ENCODE measurements around the gene RAD51B. TPM values are rescaled to one million over a fixed set of nuclear protein-coding genes. Genes with fewer than 3 reads are reported as not detected.

RAD51B gene
- total RNA-seq, 1 donor from 2014 or later: 28.5 TPM

- Histone ChIP-seq H3K27me3 (no peaks in the 10 kb centered on the region), H3K4me3 (no peak overlapping the region), H3K4me1 (peaks cover 85% of the 10 kb centered on the region), H3K27ac (peak overlapping the region; percentile 79), H3K36me3 (no peaks in the 10 kb centered on the region), H3K9me3 (no peaks in the 10 kb centered on the region)
- peak in 1 of 2 donors; percentile 87 for DNase-seq (ENCODE audit: extremely low spot score in 2 of 2)
- intact Hi-C loops (cut with DNase I): no loop called here
- no peak for TF ChIP-seq CTCF (IDR thresholded peaks at IDR 0.05)
- TF ChIP-seq POLR2A (IDR thresholded peaks at IDR 0.05): no peak
- peak in 1 of 2 donors; percentile 61 for TF ChIP-seq POLR2AphosphoS5 (IDR thresholded peaks at IDR 0.05; ENCODE audit: insufficient read depth in 1 of 2, low read depth in 1 of 2)
Measured at GRCh38 chr14:68520637-68521556, 701.3 kb downstream of the RAD51B start.

- Histone ChIP-seq H3K4me3 (no peak overlapping the region), H3K27ac (peak overlapping the region; percentile 79), H3K27me3 (no peaks in the 10 kb centered on the region), H3K4me1 (peaks cover 90% of the 10 kb centered on the region), H3K9me3 (no peaks in the 10 kb centered on the region), H3K36me3 (no peaks in the 10 kb centered on the region)
- peak in 1 of 2 donors; percentile 27 for DNase-seq (ENCODE audit: extremely low spot score in 2 of 2)
- intact Hi-C loops (cut with DNase I): no loop called here
- TF ChIP-seq POLR2A (IDR thresholded peaks at IDR 0.05) (no peak), POLR2AphosphoS5 (IDR thresholded peaks at IDR 0.05; ENCODE audit: insufficient read depth in 1 of 2, low read depth in 1 of 2) (no peak), CTCF (IDR thresholded peaks at IDR 0.05) (no peak)
Measured at GRCh38 chr14:68521557-68521901, 702.0 kb downstream of the RAD51B start.

- H3K27ac ChIP-seq: peak overlapping the region; percentile 79
- intact Hi-C loops (cut with DNase I): no loop called here
- no peak overlapping the region for H3K4me3 ChIP-seq
- H3K9me3 ChIP-seq: no peaks in the 10 kb centered on the region
- no peaks in the 10 kb centered on the region for H3K36me3 ChIP-seq
- DNase-seq (ENCODE audit: extremely low spot score in 2 of 2): peak; percentile 77 to 81
- no peak for TF ChIP-seq CTCF (IDR thresholded peaks at IDR 0.05)
- no peak for TF ChIP-seq POLR2AphosphoS5 (IDR thresholded peaks at IDR 0.05; ENCODE audit: insufficient read depth in 1 of 2, low read depth in 1 of 2)
- no peak for TF ChIP-seq POLR2A (IDR thresholded peaks at IDR 0.05)
- H3K4me1 ChIP-seq: peaks cover 90% of the 10 kb centered on the region
- no peaks in the 10 kb centered on the region for H3K27me3 ChIP-seq
Measured at GRCh38 chr14:68521961-68522509, 702.5 kb downstream of the RAD51B start.

- peak overlapping the region; percentile 79 for H3K27ac ChIP-seq
- no peaks in the 10 kb centered on the region for H3K9me3 ChIP-seq
- H3K4me3 ChIP-seq: no peak overlapping the region
- no peak for TF ChIP-seq POLR2A (IDR thresholded peaks at IDR 0.05)
- TF ChIP-seq CTCF (IDR thresholded peaks at IDR 0.05): no peak
- TF ChIP-seq POLR2AphosphoS5 (IDR thresholded peaks at IDR 0.05; ENCODE audit: insufficient read depth in 1 of 2, low read depth in 1 of 2): no peak
- intact Hi-C loops (cut with DNase I): no loop called here
- DNase-seq (ENCODE audit: extremely low spot score in 2 of 2): peak; percentile 55 to 85
- no peaks in the 10 kb centered on the region for H3K27me3 ChIP-seq
- H3K4me1 ChIP-seq: peaks cover 93% of the 10 kb centered on the region
- no peaks in the 10 kb centered on the region for H3K36me3 ChIP-seq
Measured at GRCh38 chr14:68522510-68523325, 703.1 kb downstream of the RAD51B start.

All from vagina (tissue), 2 donors.